ENCODE measurements around the gene CACNG1.

CACNG1 gene

GRCh38 chr17:67044016-67044772, at the start of gene CACNG1:
Gene CACNG1 (plus strand): TSS chr17:67044554. CDS start chr17:67044661, 107 bp downstream.
- no peak for DNase-seq (ENCODE audit: low read depth in 2 of 2)

GRCh38 chr17:66994930-66995535, 49.3 kb upstream of the CACNG1 start:
- DNase-seq (ENCODE audit: low read depth in 2 of 2) = no peak

GRCh38 chr17:66995944-66996343, 48.4 kb upstream of the CACNG1 start:
- DNase-seq (ENCODE audit: low read depth in 2 of 2) = no peak

GRCh38 chr17:66996926-66997325, 47.4 kb upstream of the CACNG1 start:
- DNase-seq (ENCODE audit: low read depth in 2 of 2) = no peak

GRCh38 chr17:67003231-67003630, 41.1 kb upstream of the CACNG1 start:
- no peak for DNase-seq (ENCODE audit: low read depth in 2 of 2)

GRCh38 chr17:67004181-67004580, 40.2 kb upstream of the CACNG1 start:
- no peak for DNase-seq (ENCODE audit: low read depth in 2 of 2)

- DNase-seq (ENCODE audit: low read depth in 2 of 2) = no peak
Measured at GRCh38 chr17:67007266-67007665, 37.1 kb upstream of the CACNG1 start.

- DNase-seq (ENCODE audit: low read depth in 2 of 2) = no peak
Measured at GRCh38 chr17:67008101-67008500, 36.3 kb upstream of the CACNG1 start.

GRCh38 chr17:67011527-67012175, 32.7 kb upstream of the CACNG1 start:
- DNase-seq (ENCODE audit: low read depth in 2 of 2) = no peak

GRCh38 chr17:67013891-67014290, 30.5 kb upstream of the CACNG1 start:
- DNase-seq (ENCODE audit: low read depth in 2 of 2) = no peak

GRCh38 chr17:67015001-67015400, 29.4 kb upstream of the CACNG1 start:
- DNase-seq (ENCODE audit: low read depth in 2 of 2) = no peak

- DNase-seq (ENCODE audit: low read depth in 2 of 2) = no peak
Measured at GRCh38 chr17:67016039-67016762, 28.2 kb upstream of the CACNG1 start.

- no peak for DNase-seq (ENCODE audit: low read depth in 2 of 2)
Measured at GRCh38 chr17:67017910-67018309, 26.4 kb upstream of the CACNG1 start.

GRCh38 chr17:67018471-67019434, 25.6 kb upstream of the CACNG1 start:
- DNase-seq (ENCODE audit: low read depth in 2 of 2) = no peak

GRCh38 chr17:67019809-67020208, 24.5 kb upstream of the CACNG1 start:
- no peak for DNase-seq (ENCODE audit: low read depth in 2 of 2)

GRCh38 chr17:67020293-67020766, 24.0 kb upstream of the CACNG1 start:
- DNase-seq (ENCODE audit: low read depth in 2 of 2) = no peak

GRCh38 chr17:67021196-67021595, 23.2 kb upstream of the CACNG1 start:
- no peak for DNase-seq (ENCODE audit: low read depth in 2 of 2)

- DNase-seq (ENCODE audit: low read depth in 2 of 2) = no peak
Measured at GRCh38 chr17:67021743-67022450, 22.5 kb upstream of the CACNG1 start.

GRCh38 chr17:67022451-67022810, 21.9 kb upstream of the CACNG1 start:
- DNase-seq (ENCODE audit: low read depth in 2 of 2) = no peak

- no peak for DNase-seq (ENCODE audit: low read depth in 2 of 2)
Measured at GRCh38 chr17:67024736-67025135, 19.6 kb upstream of the CACNG1 start.

Measured in stimulated activated CD8-positive, alpha-beta memory T cell treated with anti-CD3 and anti-CD28 coated beads, Interleukin-15, amount 100 ng/mL, for 48 hours (primary cell).